GM12801 (cell line): ENCODE measurements around the gene COL13A1.

Experiments
- TF ChIP-seq, protein P1 (sequence below): IDR thresholded peaks from one replicate; pipeline ENCODE4 v1.5.1; 2011; ENCODE audit warnings: control low read depth; ENCODE audit not compliant: insufficient read length; ENCODE audit errors: extremely low read depth

Gene COL13A1

DNA sequence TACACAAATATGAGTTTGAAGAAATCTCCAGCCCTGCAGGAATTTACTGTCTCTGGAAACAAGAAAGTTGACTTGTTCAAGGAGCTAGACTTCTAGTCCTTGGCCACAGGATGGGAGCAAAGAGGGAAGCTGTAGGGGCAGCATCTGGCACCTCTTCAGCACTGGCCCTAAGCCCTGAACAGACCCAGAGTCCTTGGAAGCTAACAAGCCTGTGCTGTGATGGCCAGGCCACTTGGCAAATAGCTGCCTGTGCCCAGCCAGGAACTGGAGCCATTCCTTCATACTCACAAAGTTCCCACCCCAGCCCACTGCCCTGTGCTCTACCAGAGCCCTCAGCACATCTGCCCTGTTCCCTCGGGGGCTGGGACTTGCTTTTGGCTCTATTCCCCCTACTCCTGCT is 9.4 kb upstream of the COL13A1 start:
- TF ChIP-seq, protein P1, sequence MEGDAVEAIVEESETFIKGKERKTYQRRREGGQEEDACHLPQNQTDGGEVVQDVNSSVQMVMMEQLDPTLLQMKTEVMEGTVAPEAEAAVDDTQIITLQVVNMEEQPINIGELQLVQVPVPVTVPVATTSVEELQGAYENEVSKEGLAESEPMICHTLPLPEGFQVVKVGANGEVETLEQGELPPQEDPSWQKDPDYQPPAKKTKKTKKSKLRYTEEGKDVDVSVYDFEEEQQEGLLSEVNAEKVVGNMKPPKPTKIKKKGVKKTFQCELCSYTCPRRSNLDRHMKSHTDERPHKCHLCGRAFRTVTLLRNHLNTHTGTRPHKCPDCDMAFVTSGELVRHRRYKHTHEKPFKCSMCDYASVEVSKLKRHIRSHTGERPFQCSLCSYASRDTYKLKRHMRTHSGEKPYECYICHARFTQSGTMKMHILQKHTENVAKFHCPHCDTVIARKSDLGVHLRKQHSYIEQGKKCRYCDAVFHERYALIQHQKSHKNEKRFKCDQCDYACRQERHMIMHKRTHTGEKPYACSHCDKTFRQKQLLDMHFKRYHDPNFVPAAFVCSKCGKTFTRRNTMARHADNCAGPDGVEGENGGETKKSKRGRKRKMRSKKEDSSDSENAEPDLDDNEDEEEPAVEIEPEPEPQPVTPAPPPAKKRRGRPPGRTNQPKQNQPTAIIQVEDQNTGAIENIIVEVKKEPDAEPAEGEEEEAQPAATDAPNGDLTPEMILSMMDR: no peak

DNA sequence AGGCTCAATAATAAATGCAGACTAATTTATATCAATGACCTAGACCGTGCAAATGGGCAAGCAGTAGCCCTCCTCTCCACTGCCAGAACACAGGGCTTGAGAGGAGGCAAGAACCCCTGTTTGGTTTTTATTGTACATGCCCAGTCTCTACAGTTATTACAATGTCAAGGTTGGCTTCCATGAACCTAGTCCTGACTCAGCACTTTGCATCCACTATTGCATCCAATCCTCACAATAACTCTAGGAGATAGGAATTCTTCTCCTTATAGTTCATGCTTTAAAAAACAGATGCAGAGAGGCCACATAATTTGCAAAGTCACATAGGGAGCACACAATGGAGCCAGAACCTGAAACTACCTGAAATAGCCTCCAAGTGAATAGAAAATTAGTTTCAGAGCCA is 7.0 kb upstream of the COL13A1 start:
- TF ChIP-seq, protein P1: no peak

DNA sequence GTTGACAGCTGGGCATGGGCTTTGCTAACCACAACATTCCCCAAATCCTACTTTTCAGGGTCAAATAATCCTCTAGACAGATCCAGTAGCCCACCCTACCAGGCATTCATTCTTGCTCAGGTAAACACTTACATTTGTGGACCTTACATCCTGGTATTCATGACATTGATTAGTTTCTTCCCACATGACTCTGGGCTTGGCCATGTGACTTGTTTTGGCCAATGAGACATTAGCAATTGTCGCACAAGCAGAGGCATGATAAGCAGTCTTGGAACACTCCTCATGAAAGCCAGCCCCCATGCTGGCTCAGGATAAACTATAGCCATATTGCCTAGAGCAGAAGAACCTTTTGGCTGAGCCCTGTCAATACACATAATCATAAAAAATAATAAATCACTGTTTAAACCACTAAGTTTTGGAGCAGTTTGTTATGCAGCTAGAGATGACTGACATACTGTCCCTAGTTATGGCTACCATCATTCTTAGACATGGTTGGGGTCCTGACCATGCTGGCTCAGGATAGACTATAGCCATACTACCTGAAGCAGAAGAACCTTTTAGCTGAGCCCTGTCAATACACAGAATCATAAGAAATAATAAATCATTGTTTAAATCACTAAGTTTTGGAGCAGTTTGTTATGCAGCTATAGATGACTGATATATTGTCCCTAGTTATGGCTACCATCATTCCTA is 6.3 kb upstream of the COL13A1 start:
- TF ChIP-seq, protein P1: no peak

DNA sequence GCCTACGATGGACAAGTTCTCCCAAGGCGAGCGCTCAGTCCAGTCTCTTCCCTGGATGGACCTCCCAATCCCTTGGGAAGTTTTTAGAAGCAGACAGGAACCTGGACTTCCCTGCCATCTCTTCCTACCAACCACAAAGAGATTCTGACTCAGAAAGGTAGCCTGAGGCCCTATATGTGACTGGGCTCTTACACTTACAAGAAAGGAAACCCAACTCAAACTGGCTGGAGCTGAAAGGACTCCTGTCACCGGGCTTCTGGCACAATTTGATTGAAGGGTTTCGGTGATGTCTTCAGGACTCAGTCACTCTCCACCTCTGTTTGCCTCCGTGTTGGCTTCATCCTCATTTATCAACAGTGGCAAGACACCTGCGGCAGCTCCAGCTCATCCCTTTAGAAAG is 3.7 kb upstream of the COL13A1 start:
- TF ChIP-seq, protein P1: no peak

DNA sequence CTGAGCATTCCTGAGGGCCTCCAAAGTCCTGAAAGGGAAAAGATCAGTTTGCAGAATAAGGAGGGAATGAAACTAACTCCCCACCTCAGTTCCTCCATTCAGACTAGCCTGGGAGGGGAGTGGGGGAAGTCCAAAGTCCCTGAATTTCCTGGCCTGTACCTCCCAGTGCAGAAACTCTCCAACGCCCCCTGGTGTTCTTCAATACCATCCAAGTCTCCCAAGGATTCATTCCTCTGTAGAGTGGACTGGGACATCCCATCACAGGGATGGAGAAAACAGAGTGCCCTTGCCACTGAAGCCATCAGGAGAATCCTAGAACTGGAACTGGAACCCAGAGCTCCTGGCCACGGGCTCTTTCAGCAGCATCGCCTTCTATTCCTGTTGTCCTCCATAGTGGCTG is 1.6 kb upstream of the COL13A1 start:
- TF ChIP-seq, protein P1: no peak

DNA sequence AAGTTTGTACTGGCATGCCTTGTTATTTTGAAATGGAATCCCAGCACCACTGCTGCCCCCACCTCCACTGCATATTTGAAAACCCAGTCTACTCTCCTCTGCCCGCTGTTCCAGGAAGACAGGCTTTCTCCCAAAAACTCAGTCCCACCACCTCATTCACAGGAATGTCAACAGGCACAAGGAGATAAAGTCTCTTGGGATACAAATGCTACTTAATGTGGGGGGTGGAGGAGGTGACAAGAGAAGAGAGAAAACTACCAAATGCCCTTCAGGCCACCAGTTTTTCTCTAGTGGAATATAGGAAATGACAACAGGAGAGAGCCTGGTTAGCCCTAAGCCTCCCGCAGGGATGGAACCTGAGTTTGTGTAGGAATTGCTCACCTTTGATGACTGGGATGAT is 1.0 kb upstream of the COL13A1 start:
- TF ChIP-seq, protein P1: no peak

DNA sequence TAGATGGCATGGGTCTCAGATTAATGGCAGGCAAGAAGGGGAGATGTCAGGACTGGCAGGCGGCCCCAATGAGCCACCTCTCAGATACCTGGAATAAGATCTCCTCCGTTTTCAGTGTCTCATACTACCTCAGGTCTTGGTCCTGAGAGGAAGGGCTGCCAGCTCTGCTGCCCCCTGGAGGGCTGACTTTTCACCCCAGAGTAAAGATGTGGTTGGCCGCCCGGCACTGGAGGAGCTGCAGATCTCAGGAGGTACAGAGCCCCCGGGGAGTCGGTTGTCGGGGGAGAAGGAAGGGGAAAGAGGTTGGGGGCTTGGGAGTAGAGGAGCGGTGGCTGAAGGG is 642 bp upstream of the COL13A1 start:
- TF ChIP-seq, protein P1: no peak
